ENCODE measurements around the gene GPAM. TPM values are rescaled to one million over a fixed set of nuclear protein-coding genes. Genes with fewer than 3 reads are reported as not detected.
"Not testable (repeated sequence)": the region's sequence is repeated elsewhere in the genome, so short reads cannot be mapped to it uniquely, and the experiment has no call there.

Gene GPAM
- total RNA-seq, 1 donor from 2014 or later = 5.5 TPM

GRCh38 chr10:112208292-112208691 lies 24.7 kb upstream of the GPAM start:
- no peak for TF ChIP-seq CTCF (conservative IDR thresholded peaks at IDR 0.05; ENCODE audit: low read depth, low read length)
- DNase-seq (ENCODE audit: low read depth) = no peak
- no peak overlapping the region for H3K4me3 ChIP-seq (ENCODE audit: low read depth, low read length)

GRCh38 chr10:112203328-112204076 lies 19.9 kb upstream of the GPAM start:
- H3K4me3 ChIP-seq (ENCODE audit: low read depth, low read length) = no peak overlapping the region
- DNase-seq (ENCODE audit: low read depth) = no peak
- no peak for TF ChIP-seq CTCF (conservative IDR thresholded peaks at IDR 0.05; ENCODE audit: low read depth, low read length)

- peak; percentile 32 for DNase-seq (ENCODE audit: low read depth)
- no peak for TF ChIP-seq CTCF (conservative IDR thresholded peaks at IDR 0.05; ENCODE audit: low read depth, low read length)
- no peak overlapping the region for H3K4me3 ChIP-seq (ENCODE audit: low read depth, low read length)
Measured at GRCh38 chr10:112202561-112203241, 19.1 kb upstream of the GPAM start.

- no peak for DNase-seq (ENCODE audit: low read depth)
- no peak overlapping the region for H3K4me3 ChIP-seq (ENCODE audit: low read depth, low read length)
- TF ChIP-seq CTCF (conservative IDR thresholded peaks at IDR 0.05; ENCODE audit: low read depth, low read length) = no peak
Measured at GRCh38 chr10:112202076-112202475, 18.5 kb upstream of the GPAM start.

GRCh38 chr10:112201334-112201733 lies 17.8 kb upstream of the GPAM start:
- TF ChIP-seq CTCF (conservative IDR thresholded peaks at IDR 0.05; ENCODE audit: low read depth, low read length) = no peak

GRCh38 chr10:112200259-112200658 lies 16.7 kb upstream of the GPAM start:
- H3K4me3 ChIP-seq (ENCODE audit: low read depth, low read length); DNase-seq (ENCODE audit: low read depth): not testable (repeated sequence)

More at GRCh38 chr10:112201334-112201733, 17.8 kb upstream of the GPAM start:
- DNase-seq (ENCODE audit: low read depth) = no peak
- H3K4me3 ChIP-seq (ENCODE audit: low read depth, low read length) = no peak overlapping the region

GRCh38 chr10:112197662-112198061 lies 14.1 kb upstream of the GPAM start:
- not testable (repeated sequence) for DNase-seq (ENCODE audit: low read depth); H3K4me3 ChIP-seq (ENCODE audit: low read depth, low read length)

GRCh38 chr10:112195224-112195623 lies 11.7 kb upstream of the GPAM start:
- no peak overlapping the region for H3K4me3 ChIP-seq (ENCODE audit: low read depth, low read length)
- no peak for DNase-seq (ENCODE audit: low read depth)
- no peak for TF ChIP-seq CTCF (conservative IDR thresholded peaks at IDR 0.05; ENCODE audit: low read depth, low read length)

Data from epithelial cell of proximal tubule (primary cell).